ENCODE data around the gene CRCP. TPM values are rescaled to one million over a fixed set of nuclear protein-coding genes. Genes with fewer than 3 reads are reported as not detected.

CRCP gene
- total RNA-seq, 1 donor from 2014 or later = 27.0 TPM

- H3K36me3 Mint-ChIP-seq = peaks cover 39% of the 10 kb centered on the region
- H3K9me3 Mint-ChIP-seq = no peaks in the 10 kb centered on the region
- H3K27me3 Mint-ChIP-seq (ENCODE audit: low read depth) = no peaks in the 10 kb centered on the region
- peaks cover 23% of the 10 kb centered on the region for H3K4me1 Mint-ChIP-seq
- no peak for DNase-seq (ENCODE audit: low spot score in 2 of 2, unreplicated experiment in 2 of 2)
- TF ChIP-seq CTCF (IDR thresholded peaks at IDR 0.05; ENCODE audit: unreplicated experiment) = no peak
- H3K27ac Mint-ChIP-seq = peak overlapping the region; percentile 66
- H3K4me3 Mint-ChIP-seq = no peak overlapping the region
These were observed 24.5 kb downstream of the CRCP start for GRCh38 chr7:66138994-66139752.

- Mint-ChIP-seq H3K9me3 (no peaks in the 10 kb centered on the region), H3K27me3 (ENCODE audit: low read depth) (no peaks in the 10 kb centered on the region), H3K4me3 (no peak overlapping the region), H3K36me3 (peaks cover 39% of the 10 kb centered on the region), H3K4me1 (peaks cover 29% of the 10 kb centered on the region), H3K27ac (peak overlapping the region; percentile 87)
- peak; percentile 13 for TF ChIP-seq CTCF (IDR thresholded peaks at IDR 0.05; ENCODE audit: unreplicated experiment)
- peak; percentile 36 to 45 for DNase-seq (ENCODE audit: low spot score in 2 of 2, unreplicated experiment in 2 of 2)
These were observed 26.3 kb downstream of the CRCP start for GRCh38 chr7:66140924-66141323.

- H3K36me3 Mint-ChIP-seq = peaks cover 39% of the 10 kb centered on the region
- peak overlapping the region; percentile 43 for H3K27ac Mint-ChIP-seq
- peaks cover 36% of the 10 kb centered on the region for H3K4me1 Mint-ChIP-seq
- no peak overlapping the region for H3K4me3 Mint-ChIP-seq
- no peak for TF ChIP-seq CTCF (IDR thresholded peaks at IDR 0.05; ENCODE audit: unreplicated experiment)
- H3K9me3 Mint-ChIP-seq = no peaks in the 10 kb centered on the region
- no peaks in the 10 kb centered on the region for H3K27me3 Mint-ChIP-seq (ENCODE audit: low read depth)
- DNase-seq (ENCODE audit: low spot score in 2 of 2, unreplicated experiment in 2 of 2) = no peak
These were observed 27.7 kb downstream of the CRCP start for GRCh38 chr7:66142334-66142733.

- no peak overlapping the region for H3K4me3 Mint-ChIP-seq
- H3K36me3 Mint-ChIP-seq = peaks cover 35% of the 10 kb centered on the region
- peaks cover 36% of the 10 kb centered on the region for H3K4me1 Mint-ChIP-seq
- no peaks in the 10 kb centered on the region for H3K9me3 Mint-ChIP-seq
- no peak overlapping the region for H3K27ac Mint-ChIP-seq
- no peak for TF ChIP-seq CTCF (IDR thresholded peaks at IDR 0.05; ENCODE audit: unreplicated experiment)
- DNase-seq (ENCODE audit: low spot score in 2 of 2, unreplicated experiment in 2 of 2) = no peak
- H3K27me3 Mint-ChIP-seq (ENCODE audit: low read depth) = no peaks in the 10 kb centered on the region
These were observed 28.3 kb downstream of the CRCP start for GRCh38 chr7:66142996-66143395.

GRCh38 chr7:66143876-66144332 is 29.3 kb downstream of the CRCP start:
- H3K27me3 Mint-ChIP-seq (ENCODE audit: low read depth) = no peaks in the 10 kb centered on the region
- peaks cover 38% of the 10 kb centered on the region for H3K36me3 Mint-ChIP-seq
- no peak for DNase-seq (ENCODE audit: low spot score in 2 of 2, unreplicated experiment in 2 of 2)
- H3K27ac Mint-ChIP-seq = no peak overlapping the region
- peaks cover 34% of the 10 kb centered on the region for H3K4me1 Mint-ChIP-seq
- H3K4me3 Mint-ChIP-seq = no peak overlapping the region
- no peaks in the 10 kb centered on the region for H3K9me3 Mint-ChIP-seq
- no peak for TF ChIP-seq CTCF (IDR thresholded peaks at IDR 0.05; ENCODE audit: unreplicated experiment)
